ENCODE data around the gene NLRP1. TPM values are rescaled to one million over a fixed set of nuclear protein-coding genes. Genes with fewer than 3 reads are reported as not detected.

Gene NLRP1
- total RNA-seq, 2 experiments from 2014 or later = 39.9 to 45.0 TPM

GRCh38 chr17:5562661-5563360, 21.5 kb downstream of the NLRP1 start:
- ChIA-PET CTCF (interaction anchor here (0.7 to 1.0 kb wide), 2 partner anchors 49 to 68 kb away, joined by 3 to 4 read pairs; no protein-coding TSS in a partner anchor), POLR2A (no interaction called here)
- Mint-ChIP-seq H3K4me1 (ENCODE audit: low read depth) (peaks cover 24% of the 10 kb centered on the region), H3K9me3 (no peaks in the 10 kb centered on the region), H3K27ac (peak overlapping the region; percentile 53), H3K4me3 (no peak overlapping the region), H3K27me3 (no peaks in the 10 kb centered on the region), H3K36me3 (peaks cover 29% of the 10 kb centered on the region)
- intact Hi-C loops (cut with micrococcal nuclease) = no loop called here
- DNase-seq = no peak

DNA sequence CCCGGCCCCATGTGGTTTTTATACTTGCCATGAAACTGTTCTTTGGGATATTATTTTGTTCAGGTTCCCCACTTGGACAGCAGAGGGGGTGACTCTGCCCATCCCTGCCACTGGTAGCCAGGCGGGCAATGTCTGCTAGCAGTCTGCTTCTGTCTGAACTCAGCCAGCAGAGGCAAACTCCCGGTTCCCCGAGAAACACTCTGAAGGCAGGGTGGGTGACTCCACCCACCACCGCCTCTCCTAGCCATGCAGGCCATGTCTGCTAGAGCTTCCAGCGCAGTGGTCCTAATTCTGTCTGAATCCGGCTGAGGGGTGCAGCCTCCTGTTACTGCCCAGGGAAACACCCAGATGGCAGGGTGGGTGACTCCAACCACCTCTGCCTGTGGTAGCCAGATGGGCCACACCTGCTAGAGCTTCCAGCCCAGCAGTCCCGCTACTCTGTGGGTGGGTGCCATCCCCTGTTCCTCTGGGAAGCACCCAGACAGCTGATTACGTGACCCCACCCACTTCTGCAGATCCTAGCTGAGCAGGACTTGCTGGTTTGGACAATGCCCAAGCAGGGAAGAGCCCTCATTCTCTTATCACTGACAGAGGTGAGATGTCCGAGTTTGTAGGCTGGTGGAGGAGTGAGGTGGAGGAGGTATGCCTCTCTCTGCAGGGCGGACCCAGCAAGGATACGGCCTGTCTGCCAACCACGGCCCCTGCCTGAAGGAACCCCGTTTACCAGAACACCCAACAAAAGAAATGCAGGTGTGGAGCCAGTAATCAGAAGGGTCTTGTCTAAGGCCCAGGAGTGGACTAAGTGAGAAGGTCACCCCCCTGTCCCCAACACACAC, 22.4 kb downstream of the NLRP1 start:
- DNase-seq = no peak
- no peaks in the 10 kb centered on the region for H3K9me3 Mint-ChIP-seq
- ChIA-PET POLR2A (no interaction called here), CTCF (interaction anchor here (0.7 kb wide), 1 partner anchor 67 kb away, joined by 3 read pairs; no protein-coding TSS in a partner anchor)
- peaks cover 30% of the 10 kb centered on the region for H3K36me3 Mint-ChIP-seq
- intact Hi-C loops (cut with micrococcal nuclease) = no loop called here
- H3K27me3 Mint-ChIP-seq = no peaks in the 10 kb centered on the region
- no peak overlapping the region for H3K27ac Mint-ChIP-seq
- H3K4me1 Mint-ChIP-seq (ENCODE audit: low read depth) = peaks cover 31% of the 10 kb centered on the region
- no peak overlapping the region for H3K4me3 Mint-ChIP-seq

DNA sequence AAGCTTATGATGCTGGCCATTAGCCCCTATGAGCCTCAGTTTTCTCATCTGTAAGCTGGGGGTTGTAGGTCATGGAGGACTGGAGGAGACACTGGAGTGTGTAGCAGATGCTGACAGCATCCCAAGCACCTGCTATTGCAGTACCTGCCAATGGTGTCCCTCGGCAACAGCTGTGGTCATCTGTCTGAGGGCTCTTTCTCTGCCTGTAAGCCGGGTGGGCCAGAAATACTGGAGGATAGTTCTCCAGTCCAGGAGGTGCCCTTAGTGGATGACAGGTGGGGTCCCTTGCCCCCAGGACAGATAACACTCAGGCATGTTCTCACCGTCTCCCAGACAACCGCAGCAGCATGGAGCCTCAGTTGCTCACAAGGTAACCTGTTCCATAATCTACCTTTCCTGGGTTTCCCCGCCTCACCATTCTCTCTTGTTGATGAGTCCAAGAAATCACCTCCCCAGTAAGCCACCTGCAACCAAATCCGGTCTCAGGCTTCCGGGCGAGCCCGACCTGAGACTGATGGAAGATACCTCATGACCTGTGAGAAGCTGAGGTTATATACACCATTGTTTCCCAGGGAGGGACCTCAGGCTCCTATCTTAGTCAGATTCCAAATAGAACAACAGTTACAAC, 23.8 kb downstream of the NLRP1 start:
- H3K27me3 Mint-ChIP-seq = no peaks in the 10 kb centered on the region
- peaks cover 27% of the 10 kb centered on the region for H3K36me3 Mint-ChIP-seq
- CTCF ChIA-PET = no interaction called here
- DNase-seq = no peak
- H3K9me3 Mint-ChIP-seq = no peaks in the 10 kb centered on the region
- H3K4me1 Mint-ChIP-seq (ENCODE audit: low read depth) = peaks cover 31% of the 10 kb centered on the region
- no peak overlapping the region for H3K4me3 Mint-ChIP-seq
- intact Hi-C loops (cut with micrococcal nuclease) = no loop called here
- no peak overlapping the region for H3K27ac Mint-ChIP-seq
- POLR2A ChIA-PET = no interaction called here

GRCh38 chr17:5558815-5559785, 25.2 kb downstream of the NLRP1 start:
- ChIA-PET POLR2A (no interaction called here), CTCF (no interaction called here)
- Mint-ChIP-seq H3K36me3 (peaks cover 27% of the 10 kb centered on the region), H3K4me3 (no peak overlapping the region), H3K9me3 (no peaks in the 10 kb centered on the region), H3K27ac (no peak overlapping the region), H3K27me3 (no peaks in the 10 kb centered on the region), H3K4me1 (ENCODE audit: low read depth) (peaks cover 26% of the 10 kb centered on the region)
- intact Hi-C loops (cut with micrococcal nuclease) = no loop called here
- DNase-seq = no peak

DNA sequence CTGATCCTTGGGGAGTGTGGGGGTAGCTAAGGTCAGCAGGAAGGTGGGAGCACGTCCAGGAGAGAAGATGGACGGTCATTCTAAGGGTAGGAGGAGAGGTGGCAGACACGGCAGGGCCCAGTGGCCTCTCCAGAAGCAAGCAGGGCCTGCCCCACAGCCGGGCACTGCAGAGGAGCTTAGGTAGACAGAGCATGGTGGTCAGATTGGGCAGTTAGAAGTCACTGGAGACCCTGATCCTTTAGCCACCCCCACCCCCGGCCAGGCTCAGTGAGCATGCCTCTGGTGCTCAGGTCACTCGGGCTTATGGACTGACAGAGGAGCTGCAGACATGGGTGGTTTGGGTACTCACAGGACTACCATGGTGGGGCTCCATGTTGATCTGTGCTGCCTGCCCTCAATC, 26.3 kb downstream of the NLRP1 start:
- no peak for DNase-seq
- no peak overlapping the region for H3K4me3 Mint-ChIP-seq
- no peaks in the 10 kb centered on the region for H3K27me3 Mint-ChIP-seq
- peaks cover 31% of the 10 kb centered on the region for H3K36me3 Mint-ChIP-seq
- peaks cover 18% of the 10 kb centered on the region for H3K4me1 Mint-ChIP-seq (ENCODE audit: low read depth)
- intact Hi-C loops (cut with micrococcal nuclease) = no loop called here
- ChIA-PET CTCF (no interaction called here), POLR2A (no interaction called here)
- H3K27ac Mint-ChIP-seq = no peak overlapping the region
- H3K9me3 Mint-ChIP-seq = no peaks in the 10 kb centered on the region

- no peaks in the 10 kb centered on the region for H3K27me3 Mint-ChIP-seq
- H3K27ac Mint-ChIP-seq = no peak overlapping the region
- H3K4me1 Mint-ChIP-seq (ENCODE audit: low read depth) = peaks cover 19% of the 10 kb centered on the region
- CTCF ChIA-PET = no interaction called here
- intact Hi-C loops (cut with micrococcal nuclease) = no loop called here
- H3K36me3 Mint-ChIP-seq = peaks cover 36% of the 10 kb centered on the region
- DNase-seq = no peak
- H3K9me3 Mint-ChIP-seq = no peaks in the 10 kb centered on the region
- POLR2A ChIA-PET = no interaction called here
- H3K4me3 Mint-ChIP-seq = no peak overlapping the region
These were observed 26.8 kb downstream of the NLRP1 start for GRCh38 chr17:5557485-5557884.

DNA sequence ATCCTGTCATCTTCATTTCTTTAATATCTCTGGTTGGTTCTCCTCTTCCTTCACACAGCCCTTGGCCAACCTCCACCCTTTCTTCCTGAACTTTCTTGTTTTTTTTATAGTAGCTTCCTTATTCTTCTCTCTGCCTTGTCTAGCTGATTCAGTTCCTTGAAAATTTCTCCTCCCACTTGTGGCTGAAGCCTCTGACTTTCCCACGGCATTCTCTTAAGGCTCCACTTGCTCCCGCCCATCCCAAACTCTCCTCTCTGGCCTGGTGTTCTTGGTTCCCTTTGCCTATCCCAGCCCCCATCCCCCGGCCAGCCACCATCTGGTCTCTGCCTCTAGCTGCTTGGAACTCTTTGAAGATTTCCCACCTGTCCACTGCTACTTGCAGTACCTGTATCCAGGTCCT, 29.1 kb downstream of the NLRP1 start:
- no peak for DNase-seq
- POLR2A ChIA-PET = no interaction called here
- no peaks in the 10 kb centered on the region for H3K9me3 Mint-ChIP-seq
- no peaks in the 10 kb centered on the region for H3K27me3 Mint-ChIP-seq
- CTCF ChIA-PET = interaction anchor here (1.2 kb wide), 1 partner anchor 32 kb away, joined by 3 read pairs; no protein-coding TSS in a partner anchor
- intact Hi-C loops (cut with micrococcal nuclease) = no loop called here
- no peak overlapping the region for H3K27ac Mint-ChIP-seq
- H3K36me3 Mint-ChIP-seq = peaks cover 47% of the 10 kb centered on the region
- peaks cover 25% of the 10 kb centered on the region for H3K4me1 Mint-ChIP-seq (ENCODE audit: low read depth)
- H3K4me3 Mint-ChIP-seq = no peak overlapping the region

DNA sequence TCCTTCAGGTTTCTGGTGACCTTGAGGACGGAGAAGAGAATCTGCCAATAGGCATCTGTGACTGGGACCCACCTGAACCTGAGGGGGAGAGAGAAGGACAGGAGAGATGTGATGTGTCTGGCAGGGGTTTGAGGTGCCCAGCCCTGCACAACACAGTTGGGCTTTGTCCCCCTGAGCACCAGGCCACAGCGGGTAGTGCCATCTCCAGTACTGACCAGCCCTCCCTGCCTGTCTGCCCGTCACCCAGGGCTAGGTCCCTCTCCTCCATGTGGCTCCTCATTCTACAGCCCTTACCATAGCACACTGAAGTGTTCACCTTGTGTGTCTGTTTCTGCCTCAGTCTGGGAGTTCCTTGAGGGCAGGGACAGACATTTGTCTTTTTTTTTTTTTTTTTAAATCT, 30.8 kb downstream of the NLRP1 start:
- Mint-ChIP-seq H3K9me3 (no peaks in the 10 kb centered on the region), H3K27ac (no peak overlapping the region), H3K27me3 (no peaks in the 10 kb centered on the region), H3K36me3 (peaks cover 43% of the 10 kb centered on the region), H3K4me3 (no peak overlapping the region), H3K4me1 (ENCODE audit: low read depth) (peaks cover 23% of the 10 kb centered on the region)
- POLR2A ChIA-PET = no interaction called here
- CTCF ChIA-PET = no interaction called here
- intact Hi-C loops (cut with micrococcal nuclease) = no loop called here
- DNase-seq = no peak

GRCh38 chr17:5552841-5553240, 31.5 kb downstream of the NLRP1 start:
- Mint-ChIP-seq H3K9me3 (no peaks in the 10 kb centered on the region), H3K4me1 (ENCODE audit: low read depth) (peaks cover 20% of the 10 kb centered on the region), H3K36me3 (peaks cover 45% of the 10 kb centered on the region), H3K4me3 (no peak overlapping the region), H3K27ac (no peak overlapping the region), H3K27me3 (no peaks in the 10 kb centered on the region)
- ChIA-PET POLR2A (no interaction called here), CTCF (no interaction called here)
- intact Hi-C loops (cut with micrococcal nuclease) = no loop called here
- DNase-seq = no peak

GRCh38 chr17:5545051-5545987, 39.0 kb downstream of the NLRP1 start:
- ChIA-PET CTCF (no interaction called here), POLR2A (no interaction called here)
- peaks cover 34% of the 10 kb centered on the region for H3K36me3 Mint-ChIP-seq
- no peak overlapping the region for H3K27ac Mint-ChIP-seq
- no peaks in the 10 kb centered on the region for H3K27me3 Mint-ChIP-seq
- intact Hi-C loops (cut with micrococcal nuclease) = no loop called here
- no peak for DNase-seq
- no peaks in the 10 kb centered on the region for H3K4me1 Mint-ChIP-seq (ENCODE audit: low read depth)
- H3K9me3 Mint-ChIP-seq = no peaks in the 10 kb centered on the region
- H3K4me3 Mint-ChIP-seq = no peak overlapping the region

- Mint-ChIP-seq H3K4me1 (ENCODE audit: low read depth) (no peaks in the 10 kb centered on the region), H3K27ac (no peak overlapping the region), H3K9me3 (no peaks in the 10 kb centered on the region), H3K36me3 (peaks cover 39% of the 10 kb centered on the region), H3K4me3 (no peak overlapping the region), H3K27me3 (no peaks in the 10 kb centered on the region)
- no peak for DNase-seq
- intact Hi-C loops (cut with micrococcal nuclease) = no loop called here
- ChIA-PET CTCF (no interaction called here), POLR2A (no interaction called here)
These were observed 40.2 kb downstream of the NLRP1 start for GRCh38 chr17:5544115-5544514.

Measured in activated CD4-positive, alpha-beta memory T cell treated with anti-CD3 and anti-CD28 coated beads for 36 hours (primary cell).